ENCODE results near the gene PPME1. TPM values are rescaled to one million over a fixed set of nuclear protein-coding genes. Genes with fewer than 3 reads are reported as not detected.

PPME1 gene
- total RNA-seq, 2 donors from 2014 or later, result 44.1 to 61.5 TPM

DNA sequence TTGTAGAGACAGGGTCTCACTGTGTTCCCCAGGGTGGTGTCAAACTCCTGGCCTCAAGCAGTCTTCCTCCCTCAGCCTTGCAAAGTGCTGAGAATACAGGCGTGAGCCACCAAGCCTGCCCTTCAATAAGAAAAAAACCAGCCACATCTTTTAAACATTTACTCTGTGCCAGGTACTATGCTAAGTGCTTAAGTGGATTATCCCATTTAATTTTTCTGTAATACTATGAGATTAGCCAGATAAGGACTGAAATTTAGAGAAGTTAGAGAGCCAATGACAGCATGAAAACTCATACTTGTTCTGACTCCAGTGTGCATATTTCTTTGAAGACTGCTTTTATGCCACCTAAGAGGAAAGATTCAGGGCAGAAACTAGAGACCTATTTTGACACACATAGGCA, 35.7 kb downstream of the PPME1 start:
- Histone ChIP-seq H3K4me3 (no peak overlapping the region), H3K27me3 (no peaks in the 10 kb centered on the region), H3K27ac (no peak overlapping the region), H3K9me3 (no peaks in the 10 kb centered on the region), H3K36me3 (no peaks in the 10 kb centered on the region), H3K9ac (ENCODE audit: low read depth in 2 of 2, low read length in 2 of 2) (no peak overlapping the region), H3K4me1 (no peaks in the 10 kb centered on the region)
- no peak for DNase-seq
- TF ChIP-seq, protein P1, sequence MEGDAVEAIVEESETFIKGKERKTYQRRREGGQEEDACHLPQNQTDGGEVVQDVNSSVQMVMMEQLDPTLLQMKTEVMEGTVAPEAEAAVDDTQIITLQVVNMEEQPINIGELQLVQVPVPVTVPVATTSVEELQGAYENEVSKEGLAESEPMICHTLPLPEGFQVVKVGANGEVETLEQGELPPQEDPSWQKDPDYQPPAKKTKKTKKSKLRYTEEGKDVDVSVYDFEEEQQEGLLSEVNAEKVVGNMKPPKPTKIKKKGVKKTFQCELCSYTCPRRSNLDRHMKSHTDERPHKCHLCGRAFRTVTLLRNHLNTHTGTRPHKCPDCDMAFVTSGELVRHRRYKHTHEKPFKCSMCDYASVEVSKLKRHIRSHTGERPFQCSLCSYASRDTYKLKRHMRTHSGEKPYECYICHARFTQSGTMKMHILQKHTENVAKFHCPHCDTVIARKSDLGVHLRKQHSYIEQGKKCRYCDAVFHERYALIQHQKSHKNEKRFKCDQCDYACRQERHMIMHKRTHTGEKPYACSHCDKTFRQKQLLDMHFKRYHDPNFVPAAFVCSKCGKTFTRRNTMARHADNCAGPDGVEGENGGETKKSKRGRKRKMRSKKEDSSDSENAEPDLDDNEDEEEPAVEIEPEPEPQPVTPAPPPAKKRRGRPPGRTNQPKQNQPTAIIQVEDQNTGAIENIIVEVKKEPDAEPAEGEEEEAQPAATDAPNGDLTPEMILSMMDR (IDR thresholded peaks at IDR 0.05), result no peak
- intact Hi-C loops (cut with DNase I), result no loop called here

DNA sequence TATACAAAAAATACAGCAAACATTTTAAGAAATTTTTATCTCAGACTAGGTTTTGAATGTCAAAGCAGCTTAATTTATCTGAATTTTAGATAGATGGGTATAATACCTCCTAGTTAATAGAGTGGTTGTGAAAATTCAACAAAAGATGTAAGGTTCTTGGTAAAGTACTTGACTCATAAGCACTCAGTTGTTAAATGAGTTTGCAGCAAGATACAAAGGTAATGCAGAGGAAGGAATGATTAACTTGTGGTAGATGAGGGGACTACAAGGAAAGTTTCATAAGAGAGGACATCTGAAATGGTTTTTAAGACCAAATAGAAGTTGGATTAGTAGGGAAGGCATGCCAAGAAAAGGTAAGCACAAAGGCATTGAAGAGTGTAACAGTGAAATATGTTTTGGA, 37.4 kb downstream of the PPME1 start:
- no peak overlapping the region for H3K4me3 ChIP-seq
- intact Hi-C loops (cut with DNase I), result no loop called here
- no peak for DNase-seq
- H3K27ac ChIP-seq, result no peak overlapping the region
- no peaks in the 10 kb centered on the region for H3K9me3 ChIP-seq
- H3K27me3 ChIP-seq, result no peaks in the 10 kb centered on the region
- TF ChIP-seq, protein P1 (IDR thresholded peaks at IDR 0.05), result no peak
- no peaks in the 10 kb centered on the region for H3K36me3 ChIP-seq
- no peak overlapping the region for H3K9ac ChIP-seq (ENCODE audit: low read depth in 2 of 2, low read length in 2 of 2)
- H3K4me1 ChIP-seq, result no peaks in the 10 kb centered on the region

DNA sequence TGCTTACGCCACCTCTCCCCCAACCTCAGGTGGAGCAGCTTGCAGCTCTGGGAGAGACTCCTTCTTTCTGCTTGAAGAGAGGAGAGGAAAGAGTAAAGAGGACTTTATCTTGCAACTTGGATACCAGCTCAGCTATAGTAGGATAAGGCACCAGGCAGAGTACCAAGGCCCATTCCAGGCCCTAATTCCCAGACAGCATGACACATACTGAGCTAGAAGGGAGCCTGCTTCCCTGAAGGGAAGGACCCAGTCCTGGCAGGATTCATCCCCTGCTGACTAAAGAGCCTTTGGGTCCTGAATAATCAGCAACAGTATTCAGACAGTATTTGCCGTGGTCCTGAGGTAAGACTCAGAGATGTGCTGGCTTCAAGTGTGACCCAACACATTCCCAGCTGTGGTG, 41.4 kb downstream of the PPME1 start:
- no peaks in the 10 kb centered on the region for H3K4me1 ChIP-seq
- no peak overlapping the region for H3K9ac ChIP-seq (ENCODE audit: low read depth in 2 of 2, low read length in 2 of 2)
- no peaks in the 10 kb centered on the region for H3K27me3 ChIP-seq
- no peak for DNase-seq
- no peaks in the 10 kb centered on the region for H3K9me3 ChIP-seq
- H3K4me3 ChIP-seq, result no peak overlapping the region
- TF ChIP-seq, protein P1 (IDR thresholded peaks at IDR 0.05), result no peak
- H3K27ac ChIP-seq, result no peak overlapping the region
- H3K36me3 ChIP-seq, result no peaks in the 10 kb centered on the region
- intact Hi-C loops (cut with DNase I), result no loop called here

DNA sequence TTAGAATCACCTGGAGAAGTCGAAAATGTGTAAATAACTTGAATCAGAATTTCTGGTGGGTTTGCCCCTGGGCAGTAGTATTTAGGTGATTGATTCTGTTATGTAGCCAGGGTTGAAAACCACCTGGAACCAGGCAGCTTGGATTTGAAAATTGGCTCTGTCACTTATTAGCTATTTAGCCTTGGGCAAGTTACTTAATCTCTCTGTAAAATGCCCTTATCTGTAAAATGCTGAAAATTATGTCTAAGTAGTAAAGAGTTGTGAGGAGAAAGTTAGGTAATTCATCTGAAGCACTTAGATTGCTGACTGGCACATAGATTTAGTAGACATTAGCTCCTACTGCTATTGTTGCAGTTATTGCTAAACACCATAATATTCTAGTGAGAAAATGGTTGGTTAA, 49.3 kb downstream of the PPME1 start:
- DNase-seq, result no peak
- no peaks in the 10 kb centered on the region for H3K36me3 ChIP-seq
- TF ChIP-seq, protein P1 (IDR thresholded peaks at IDR 0.05), result no peak
- intact Hi-C loops (cut with DNase I), result no loop called here
- no peak overlapping the region for H3K27ac ChIP-seq
- H3K9me3 ChIP-seq, result no peaks in the 10 kb centered on the region
- H3K4me3 ChIP-seq, result no peak overlapping the region
- no peaks in the 10 kb centered on the region for H3K27me3 ChIP-seq
- no peak overlapping the region for H3K9ac ChIP-seq (ENCODE audit: low read depth in 2 of 2, low read length in 2 of 2)
- H3K4me1 ChIP-seq, result no peaks in the 10 kb centered on the region

DNA sequence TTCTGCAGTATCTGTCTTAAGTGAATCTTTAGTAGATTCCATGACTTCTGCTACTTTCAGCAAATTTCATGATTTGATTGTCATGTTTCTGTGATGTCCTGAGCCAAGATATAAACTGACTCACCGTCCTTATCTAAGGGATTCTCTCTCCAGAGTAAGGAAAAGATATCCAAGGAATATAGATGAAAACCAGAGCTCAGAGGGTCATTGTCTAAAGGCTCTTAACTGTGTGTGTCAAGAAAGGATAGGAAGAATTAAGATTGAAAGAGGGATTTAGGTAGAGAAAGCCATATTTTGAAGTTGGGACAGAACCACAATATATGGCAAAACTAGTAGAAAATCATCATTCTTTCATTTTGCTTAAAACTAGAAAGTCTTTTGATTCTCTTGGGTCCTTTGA, 50.7 kb downstream of the PPME1 start:
- no peaks in the 10 kb centered on the region for H3K36me3 ChIP-seq
- no peak for DNase-seq
- H3K4me1 ChIP-seq, result no peaks in the 10 kb centered on the region
- no peak overlapping the region for H3K4me3 ChIP-seq
- TF ChIP-seq, protein P1 (IDR thresholded peaks at IDR 0.05), result no peak
- intact Hi-C loops (cut with DNase I), result no loop called here
- no peaks in the 10 kb centered on the region for H3K27me3 ChIP-seq
- H3K27ac ChIP-seq, result no peak overlapping the region
- H3K9ac ChIP-seq (ENCODE audit: low read depth in 2 of 2, low read length in 2 of 2), result no peak overlapping the region
- H3K9me3 ChIP-seq, result no peaks in the 10 kb centered on the region

DNA sequence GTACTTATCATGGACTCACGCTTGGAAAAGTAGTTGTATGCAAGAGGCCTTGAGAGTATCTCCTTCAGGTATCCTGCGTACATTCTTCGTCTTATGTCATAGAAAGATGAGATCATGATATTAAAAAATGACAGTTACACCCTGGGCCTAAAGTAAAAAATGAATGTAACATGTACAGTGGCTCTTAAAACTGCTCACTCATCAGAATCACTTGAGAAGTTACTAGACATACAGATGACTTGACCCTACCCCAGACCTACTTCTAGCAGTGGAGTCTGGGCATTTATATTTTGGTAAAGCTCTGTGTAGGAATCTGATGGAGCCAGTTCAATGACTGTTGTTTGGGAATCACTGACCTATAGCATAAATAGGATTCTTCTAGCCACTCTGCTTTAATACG, 54.5 kb downstream of the PPME1 start:
- Histone ChIP-seq H3K9ac (ENCODE audit: low read depth in 2 of 2, low read length in 2 of 2) (no peak overlapping the region), H3K4me1 (no peaks in the 10 kb centered on the region), H3K9me3 (no peaks in the 10 kb centered on the region), H3K4me3 (no peak overlapping the region), H3K27me3 (no peaks in the 10 kb centered on the region), H3K27ac (no peak overlapping the region), H3K36me3 (no peaks in the 10 kb centered on the region)
- intact Hi-C loops (cut with DNase I), result no loop called here
- DNase-seq, result no peak
- TF ChIP-seq, protein P1 (IDR thresholded peaks at IDR 0.05), result no peak
